Transverse colon (tissue), 4 donors: ENCODE results near the gene CYYR1. TPM values are rescaled to one million over a fixed set of nuclear protein-coding genes. Genes with fewer than 3 reads are reported as not detected.

ENCODE experiments used
- DNase-seq: peaks from one replicate; pipeline ENCODE4 v3.0.0-alpha.2; 2019
- H3K27ac ChIP-seq, 4 donors: fragments of 200-600 bp; sonication (generic); 2 replicates each; pipeline ENCODE4 v1.5.1; 2016 to 2018; ENCODE audit warnings: inconsistent platforms in 4 of 4
- H3K27me3 ChIP-seq: fragments of 200-600 bp; sonication (generic); 2 replicates; pipeline ENCODE4 v1.5.1; 2017; ENCODE audit warnings: inconsistent platforms
- H3K36me3 ChIP-seq, 4 donors: fragments of 200-600 bp; sonication (generic); 2 replicates each; pipeline ENCODE4 v1.5.1; 2017 to 2019; ENCODE audit warnings: inconsistent platforms in 4 of 4
- H3K4me1 ChIP-seq, 4 donors: fragments of 200-600 bp; sonication (generic); 2 replicates each; pipeline ENCODE4 v1.5.1; 2017 to 2020; ENCODE audit warnings: inconsistent platforms in 4 of 4
- H3K4me3 ChIP-seq, 4 donors: fragments of 200-600 bp; sonication (generic); 1 replicate in 1 of 4; 2 replicates in 3 of 4; pipeline versions ENCODE4 v1.5.1 to v1.6.1; 2017 to 2019; ENCODE audit warnings: inconsistent platforms in 4 of 4
- H3K9me3 ChIP-seq, 2 donors: fragments of 200-600 bp; sonication (generic); 2 replicates each; pipeline ENCODE4 v1.5.1; 2017 to 2019; ENCODE audit warnings: inconsistent platforms in 2 of 2
- CTCF ChIP-seq, 5 experiments: fragments of 200-600 bp in 3 of 5; fragments of 450-650 bp in 2 of 5; sonication (generic) in 3 of 5; IDR thresholded peaks; 1 replicate in 2 of 5; 2 replicates in 3 of 5; pipeline ENCODE4 v1.5.1; 2016 to 2017; ENCODE audit warnings: antibody characterized with exemption in 5 of 5, inconsistent platforms in 3 of 5, mild to moderate bottlenecking in 2 of 5, moderate library complexity in 1 of 5
- EP300 ChIP-seq: sonication (generic); formaldehyde crosslinking; IDR thresholded peaks from one replicate; pipeline ENCODE4 v1.6.1; 2017; ENCODE audit warnings: antibody characterized with exemption, low read depth
- POLR2A ChIP-seq: fragments of 450-650 bp; IDR thresholded peaks from one replicate; pipeline ENCODE4 v1.6.1; 2016; ENCODE audit warnings: antibody characterized with exemption, mild to moderate bottlenecking, moderate library complexity
- POLR2AphosphoS5 ChIP-seq, 3 donors: sonication (generic); formaldehyde crosslinking; IDR thresholded peaks; one replicate each; pipeline ENCODE4 v1.6.1; 2016; ENCODE audit warnings: antibody characterized with exemption in 3 of 3
- WGBS, 2 donors: methylation state at CpG; one replicate each; pipeline ENCODE4 v1.1.5; 2018; ENCODE audit warnings: low coverage in 1 of 2; 5-methylcytosine and 5-hydroxymethylcytosine counted together
- in situ Hi-C, 4 donors: fragments of 200-750 bp; cut with MboI; loops; one replicate each; pipeline versions ENCODE4 v1.15.0 to v1.15.1; 2017; ENCODE audit warnings: low sequenced_read_pairs in 3 of 4, low pct_ligation_motif_present in 1 of 4, low pct_unique_long_range_greater_than_20kb in 1 of 4
- intact Hi-C: fragments of 100-400 bp; cut with DNase I; formaldehyde crosslinking; loops from one replicate; pipeline ENCODE4 v1.15.1; 2023; ENCODE audit warnings: low total_unique reads
- total RNA-seq, 4 donors: library from RNA; depleted of rRNA; stranded (reverse); fragments of >200 nt; gene quantifications; one replicate each; pipeline ENCODE4 v1.1.0, GENCODE V29; 2016

CYYR1 gene
- total RNA-seq, 4 donors from 2014 or later: 0.75 to 6.6 (median 3.5) TPM

GRCh38 chr21:26422706-26423105 is 150.4 kb downstream of the CYYR1 start:
- Histone ChIP-seq H3K36me3 (no peaks in the 10 kb centered on the region), H3K4me3 (no peak overlapping the region), H3K9me3 (no peaks in the 10 kb centered on the region), H3K27ac (no peak overlapping the region), H3K4me1 (no peaks in the 10 kb centered on the region), H3K27me3 (no peaks in the 10 kb centered on the region)
- no peak for DNase-seq
- TF ChIP-seq POLR2A (no peak), EP300 (no peak), POLR2AphosphoS5 (IDR thresholded peaks at IDR 0.05) (no peak), CTCF (IDR thresholded peaks at IDR 0.05) (no peak)
- WGBS, 2 donors: 75 to 82% methylated on average over 4 of the region's 4 CpGs
- in situ Hi-C loops: no loop called here
- intact Hi-C loops: no loop called here

- H3K9me3 ChIP-seq: no peaks in the 10 kb centered on the region
- H3K4me3 ChIP-seq: no peak overlapping the region
- in situ Hi-C loops: no loop called here
- DNase-seq: no peak
- H3K27me3 ChIP-seq: no peaks in the 10 kb centered on the region
- H3K4me1 ChIP-seq: no peaks in the 10 kb centered on the region
- H3K27ac ChIP-seq: no peak overlapping the region
- no peaks in the 10 kb centered on the region for H3K36me3 ChIP-seq
- no peak for TF ChIP-seq EP300
- no peak for TF ChIP-seq POLR2A
- TF ChIP-seq POLR2AphosphoS5 (IDR thresholded peaks at IDR 0.05): no peak
- no peak for TF ChIP-seq CTCF (IDR thresholded peaks at IDR 0.05)
- intact Hi-C loops: no loop called here
- WGBS, 2 donors: 90 to 91% methylated on average over 2 to 3 of the region's 3 CpGs
Measured at GRCh38 chr21:26422138-26422537, 150.9 kb downstream of the CYYR1 start.

DNA sequence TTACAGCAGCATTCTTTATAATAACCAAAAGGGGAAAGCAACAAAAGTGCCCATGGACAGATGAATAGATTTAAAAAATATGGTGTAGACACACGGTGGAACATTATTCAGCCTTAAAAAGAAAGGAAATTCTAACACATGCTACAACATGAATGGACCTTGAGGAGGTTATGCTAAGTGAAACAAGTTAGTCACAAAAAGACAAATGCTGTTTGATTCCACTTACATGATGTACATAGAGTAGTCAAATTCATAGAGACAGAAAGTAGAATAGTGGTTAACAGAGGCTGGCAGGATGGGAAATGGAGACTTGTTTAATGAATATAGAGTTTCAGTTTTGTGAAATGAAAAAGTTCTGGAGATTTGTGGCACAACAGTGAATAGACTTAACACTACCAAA is 151.4 kb downstream of the CYYR1 start:
- Histone ChIP-seq H3K27me3 (no peaks in the 10 kb centered on the region), H3K4me1 (no peaks in the 10 kb centered on the region), H3K36me3 (no peaks in the 10 kb centered on the region), H3K27ac (no peak overlapping the region), H3K4me3 (no peak overlapping the region), H3K9me3 (no peaks in the 10 kb centered on the region)
- in situ Hi-C loops: no loop called here
- WGBS, 2 donors: 74 to 89% methylated on average over 1 of the region's 1 CpG
- no peak for TF ChIP-seq POLR2AphosphoS5 (IDR thresholded peaks at IDR 0.05)
- TF ChIP-seq EP300: no peak
- TF ChIP-seq CTCF (IDR thresholded peaks at IDR 0.05): no peak
- TF ChIP-seq POLR2A: no peak
- intact Hi-C loops: no loop called here
- DNase-seq: no peak
